ENCODE measurements around the gene C1orf232.
A peak's percentile ranks its signal among the peaks of the same experiment; 100 is the strongest.

- no peak for TF ChIP-seq MAX (IDR thresholded peaks at IDR 0.05)
- peak; percentile 47; the same call in 1 of the 2 replicates for TF ChIP-seq RAD21 (IDR thresholded peaks at IDR 0.05; ENCODE audit: low read depth)
- no peak for TF ChIP-seq EP300 (IDR thresholded peaks at IDR 0.05; ENCODE audit: borderline replicate concordance)
- no peak for TF ChIP-seq TAF1 (IDR thresholded peaks at IDR 0.05; ENCODE audit: low read depth)
- TF ChIP-seq FOXM1 (IDR thresholded peaks at IDR 0.05; ENCODE audit: borderline replicate concordance, low read depth), result no peak
- no peak for TF ChIP-seq YY1 (IDR thresholded peaks at IDR 0.05; ENCODE audit: low read depth)
- TF ChIP-seq TCF12 (IDR thresholded peaks at IDR 0.05; ENCODE audit: low read depth), result no peak
- TF ChIP-seq ZBTB7A (IDR thresholded peaks at IDR 0.05; ENCODE audit: low read depth), result no peak
- no peak for TF ChIP-seq CEBPB (IDR thresholded peaks at IDR 0.05)
- TF ChIP-seq TEAD4 (IDR thresholded peaks at IDR 0.05), result no peak
These were observed 21.7 kb upstream of the C1orf232 start, which contains the start of gene CATSPER4 for GRCh38 chr1:26190373-26190987.
